BE2C (cell line): ENCODE data around the gene ATP1B2.
"Not testable (repeated sequence)": the region's sequence is repeated elsewhere in the genome, so short reads cannot be mapped to it uniquely, and the experiment has no call there.

Experiments used
- DNase-seq: peaks from one replicate; pipeline ENCODE4 v3.0.0-alpha.2; 2020
- H3K27me3 ChIP-seq: fragments of 250-450 bp; sonication (Bioruptor Pico); 2 replicates; pipeline ENCODE4 v1.5.1; 2020; ENCODE audit warnings: mild to moderate bottlenecking
- H3K36me3 ChIP-seq: fragments of 250-450 bp; sonication (Bioruptor Pico); 2 replicates; pipeline ENCODE4 v1.5.1; 2020; ENCODE audit warnings: mild to moderate bottlenecking
- H3K4me1 ChIP-seq: fragments of 250-450 bp; sonication (Bioruptor Pico); 2 replicates; pipeline ENCODE4 v1.5.1; 2020
- H3K4me3 ChIP-seq: 2 replicates; pipeline ENCODE4 v1.5.1; 2011; ENCODE audit warnings: low read depth, low read length
- H3K9me3 ChIP-seq: fragments of 250-450 bp; sonication (Bioruptor Pico); 2 replicates; pipeline ENCODE4 v1.5.1; 2020
- TF ChIP-seq, protein P1 (sequence below): IDR thresholded peaks from 2 replicates; pipeline ENCODE4 v1.5.1; 2012; ENCODE audit warnings: mild to moderate bottlenecking, low read depth, low read length

Gene ATP1B2

DNA sequence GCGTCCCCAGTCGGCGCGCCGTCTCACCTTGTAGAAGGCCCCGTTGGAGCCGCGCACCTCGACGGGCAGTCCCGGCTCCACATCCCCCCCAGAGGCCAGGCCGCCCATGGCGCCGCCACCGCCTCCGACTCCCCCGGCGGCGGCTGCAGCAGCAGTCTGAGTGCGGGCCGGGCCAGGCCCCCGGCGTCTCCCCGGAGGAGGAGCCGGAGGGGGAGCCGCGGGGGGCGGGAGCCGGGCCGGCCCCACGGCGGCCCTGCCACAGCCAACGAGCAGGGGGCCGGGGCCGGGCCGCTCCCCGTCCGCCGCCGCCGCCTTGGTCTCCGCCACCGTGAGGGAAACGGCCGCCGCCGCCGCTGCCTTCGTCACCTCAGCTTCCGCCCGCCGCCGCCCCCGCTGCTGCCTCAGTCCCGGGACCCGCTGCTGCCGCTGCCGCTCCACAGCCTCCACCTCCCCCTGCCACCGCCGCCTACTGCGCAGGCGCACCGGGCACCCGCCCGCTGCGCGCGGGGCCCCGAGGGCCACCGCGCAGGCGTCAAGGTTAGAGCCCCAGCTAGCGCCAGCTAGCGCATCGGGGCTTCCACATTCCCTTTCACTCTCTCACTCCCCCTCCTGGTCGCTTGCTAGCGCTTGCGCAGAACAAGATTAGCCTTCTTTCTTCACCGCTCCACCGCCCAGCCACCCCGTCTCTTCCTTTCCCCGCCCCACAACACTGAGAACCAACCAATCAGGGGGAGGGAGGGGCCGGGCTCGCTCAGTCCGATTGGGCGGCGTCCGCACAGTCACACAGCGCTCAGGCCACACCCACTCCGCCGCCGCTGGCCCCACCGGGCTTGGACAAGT is 36.1 kb upstream of the ATP1B2 start, which contains the start of gene FXR2:
Gene FXR2, minus strand, starts transcription at position 473 of the 840 bp plus-strand sequence. Its CDS starts 365 bp downstream, at position 108.
- no peaks in the 10 kb centered on the region for H3K27me3 ChIP-seq

DNA sequence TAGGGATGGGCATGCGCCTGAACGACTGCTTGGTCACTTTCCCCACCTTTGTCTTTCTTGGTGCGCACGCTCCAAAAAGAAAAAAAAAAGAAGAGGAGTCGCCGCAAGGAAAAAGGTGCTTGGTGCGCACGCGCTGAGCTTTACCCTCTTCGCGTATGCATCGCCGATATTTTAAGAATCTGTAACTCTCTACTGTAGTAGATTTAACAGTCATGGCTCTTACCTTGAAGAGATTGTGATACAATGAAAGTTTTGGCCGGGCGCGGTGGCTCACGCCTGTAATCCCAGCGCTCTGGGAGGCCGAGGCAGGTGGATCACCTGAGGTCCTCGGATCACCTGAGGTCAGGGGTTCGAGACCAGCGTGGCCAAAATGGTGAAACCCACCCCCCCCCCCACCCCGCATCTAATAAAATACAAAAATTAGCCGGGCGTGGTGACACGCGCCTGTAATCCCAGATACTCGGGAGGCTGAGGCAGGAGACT is 35.4 kb upstream of the ATP1B2 start:
- Histone ChIP-seq H3K4me3 (peak overlapping the region; percentile 47), H3K27me3 (no peaks in the 10 kb centered on the region)
- TF ChIP-seq, protein P1, sequence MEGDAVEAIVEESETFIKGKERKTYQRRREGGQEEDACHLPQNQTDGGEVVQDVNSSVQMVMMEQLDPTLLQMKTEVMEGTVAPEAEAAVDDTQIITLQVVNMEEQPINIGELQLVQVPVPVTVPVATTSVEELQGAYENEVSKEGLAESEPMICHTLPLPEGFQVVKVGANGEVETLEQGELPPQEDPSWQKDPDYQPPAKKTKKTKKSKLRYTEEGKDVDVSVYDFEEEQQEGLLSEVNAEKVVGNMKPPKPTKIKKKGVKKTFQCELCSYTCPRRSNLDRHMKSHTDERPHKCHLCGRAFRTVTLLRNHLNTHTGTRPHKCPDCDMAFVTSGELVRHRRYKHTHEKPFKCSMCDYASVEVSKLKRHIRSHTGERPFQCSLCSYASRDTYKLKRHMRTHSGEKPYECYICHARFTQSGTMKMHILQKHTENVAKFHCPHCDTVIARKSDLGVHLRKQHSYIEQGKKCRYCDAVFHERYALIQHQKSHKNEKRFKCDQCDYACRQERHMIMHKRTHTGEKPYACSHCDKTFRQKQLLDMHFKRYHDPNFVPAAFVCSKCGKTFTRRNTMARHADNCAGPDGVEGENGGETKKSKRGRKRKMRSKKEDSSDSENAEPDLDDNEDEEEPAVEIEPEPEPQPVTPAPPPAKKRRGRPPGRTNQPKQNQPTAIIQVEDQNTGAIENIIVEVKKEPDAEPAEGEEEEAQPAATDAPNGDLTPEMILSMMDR, result no peak

More for the DNA sequence above, 36.1 kb upstream of the ATP1B2 start, which contains the start of gene FXR2:
- H3K4me1 ChIP-seq, result no peaks in the 10 kb centered on the region
- DNase-seq, result peak; percentile 97
- H3K36me3 ChIP-seq, result no peaks in the 10 kb centered on the region
- H3K4me3 ChIP-seq, result peak within 1 kb of the TSS; percentile 73
- TF ChIP-seq, protein P1, result peak; percentile 58
- no peaks in the 10 kb centered on the region for H3K9me3 ChIP-seq

DNA sequence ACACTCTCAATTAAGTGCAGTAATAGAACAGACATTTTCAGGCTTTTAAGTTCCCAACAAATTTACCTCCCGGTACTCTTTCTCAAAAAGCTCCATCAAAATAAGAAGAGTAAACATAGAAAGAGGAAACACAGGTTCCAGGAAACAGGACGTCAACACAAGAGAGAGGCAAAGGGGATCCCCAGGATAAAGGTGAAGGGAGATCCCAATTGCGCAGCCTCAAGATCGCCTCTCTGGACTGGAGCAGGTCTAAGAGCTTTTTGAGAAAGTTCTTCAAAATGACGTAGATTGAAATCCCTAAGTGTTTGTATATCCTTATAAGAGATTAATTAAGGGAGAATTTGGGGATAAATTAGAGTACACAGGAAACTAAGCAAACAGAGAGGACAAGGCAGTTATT is 32.1 kb upstream of the ATP1B2 start:
- TF ChIP-seq, protein P1, result no peak
- H3K4me3 ChIP-seq, result no peak overlapping the region
- no peaks in the 10 kb centered on the region for H3K4me1 ChIP-seq

More for the DNA sequence above, 35.4 kb upstream of the ATP1B2 start:
- no peaks in the 10 kb centered on the region for H3K36me3 ChIP-seq
- H3K4me1 ChIP-seq, result no peaks in the 10 kb centered on the region
- no peaks in the 10 kb centered on the region for H3K9me3 ChIP-seq
- DNase-seq, result no peak

GRCh38 chr17:7620835-7621234 is 29.9 kb upstream of the ATP1B2 start:
- TF ChIP-seq, protein P1, result no peak
- no peaks in the 10 kb centered on the region for H3K9me3 ChIP-seq
- H3K4me3 ChIP-seq, result no peak overlapping the region
- no peaks in the 10 kb centered on the region for H3K36me3 ChIP-seq
- no peak for DNase-seq
- no peaks in the 10 kb centered on the region for H3K4me1 ChIP-seq
- no peaks in the 10 kb centered on the region for H3K27me3 ChIP-seq

More for the DNA sequence above, 32.1 kb upstream of the ATP1B2 start:
- Histone ChIP-seq H3K27me3 (no peaks in the 10 kb centered on the region), H3K36me3 (no peaks in the 10 kb centered on the region), H3K9me3 (no peaks in the 10 kb centered on the region)
- DNase-seq, result no peak

DNA sequence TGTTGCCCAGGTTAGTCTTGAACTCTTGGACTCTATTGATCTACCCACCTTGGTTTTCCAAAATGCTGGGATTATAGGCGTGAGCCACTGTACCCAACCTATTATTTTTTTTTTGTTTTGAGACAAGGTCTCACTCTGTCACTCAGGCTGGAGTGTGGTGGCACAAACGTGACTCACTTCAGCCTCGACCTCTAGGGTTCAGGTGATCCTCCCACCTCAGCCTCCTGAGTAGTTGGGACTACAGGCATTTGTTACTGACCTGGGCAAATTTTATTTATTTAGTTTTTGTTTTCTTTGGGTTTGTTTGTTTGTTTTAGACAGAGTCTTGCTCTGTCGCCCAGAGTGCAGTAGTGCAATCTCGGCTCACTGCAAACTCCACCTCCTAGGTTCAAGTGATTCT is 27.1 kb upstream of the ATP1B2 start:
- TF ChIP-seq, protein P1, result no peak
- no peak for DNase-seq
- Histone ChIP-seq H3K36me3 (no peaks in the 10 kb centered on the region), H3K4me1 (no peaks in the 10 kb centered on the region), H3K27me3 (no peaks in the 10 kb centered on the region), H3K4me3 (no peak overlapping the region), H3K9me3 (no peaks in the 10 kb centered on the region)

DNA sequence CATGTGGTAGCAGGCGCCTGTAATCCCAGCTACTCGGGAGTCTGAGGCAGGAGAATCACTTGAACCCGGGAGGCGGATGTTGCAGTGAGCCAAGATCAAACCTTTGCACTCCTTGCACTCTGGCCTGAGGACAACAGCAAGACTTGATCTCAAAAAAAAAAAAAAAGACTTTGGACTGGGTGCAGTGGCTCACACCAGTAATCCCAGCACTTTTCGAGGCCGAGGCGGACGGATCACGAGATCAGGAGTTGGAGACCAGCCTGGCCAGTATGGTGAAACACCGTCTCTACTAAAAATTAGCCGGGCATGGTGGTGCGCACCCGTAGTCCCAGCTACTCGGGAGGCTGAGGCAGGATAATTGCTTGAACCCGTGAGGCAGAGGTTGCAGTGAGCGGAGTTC is 25.0 kb upstream of the ATP1B2 start:
- H3K4me1 ChIP-seq, H3K9me3 ChIP-seq, H3K27me3 ChIP-seq, H3K4me3 ChIP-seq, H3K36me3 ChIP-seq, DNase-seq: not testable (repeated sequence)
